ENCODE measurements around the gene PDF.
A peak's percentile ranks its signal among the peaks of the same experiment; 100 is the strongest.
"Not testable (repeated sequence)": the region's sequence is repeated elsewhere in the genome, so short reads cannot be mapped to it uniquely, and the experiment has no call there.

Gene PDF, protein sequence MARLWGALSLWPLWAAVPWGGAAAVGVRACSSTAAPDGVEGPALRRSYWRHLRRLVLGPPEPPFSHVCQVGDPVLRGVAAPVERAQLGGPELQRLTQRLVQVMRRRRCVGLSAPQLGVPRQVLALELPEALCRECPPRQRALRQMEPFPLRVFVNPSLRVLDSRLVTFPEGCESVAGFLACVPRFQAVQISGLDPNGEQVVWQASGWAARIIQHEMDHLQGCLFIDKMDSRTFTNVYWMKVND

GRCh38 chr16:69330286-69331109 lies at the start of gene PDF:
Gene PDF, minus strand, starts transcription at chr16:69330588. Its CDS starts 18 bp downstream, at chr16:69330570.
- DNase-seq, result peak; percentile 58 to 95

- no peak for DNase-seq
These were observed 48.4 kb upstream of the PDF start for GRCh38 chr16:69378760-69379159.

GRCh38 chr16:69378036-69378435 lies 47.6 kb upstream of the PDF start:
- no peak for DNase-seq

DNA sequence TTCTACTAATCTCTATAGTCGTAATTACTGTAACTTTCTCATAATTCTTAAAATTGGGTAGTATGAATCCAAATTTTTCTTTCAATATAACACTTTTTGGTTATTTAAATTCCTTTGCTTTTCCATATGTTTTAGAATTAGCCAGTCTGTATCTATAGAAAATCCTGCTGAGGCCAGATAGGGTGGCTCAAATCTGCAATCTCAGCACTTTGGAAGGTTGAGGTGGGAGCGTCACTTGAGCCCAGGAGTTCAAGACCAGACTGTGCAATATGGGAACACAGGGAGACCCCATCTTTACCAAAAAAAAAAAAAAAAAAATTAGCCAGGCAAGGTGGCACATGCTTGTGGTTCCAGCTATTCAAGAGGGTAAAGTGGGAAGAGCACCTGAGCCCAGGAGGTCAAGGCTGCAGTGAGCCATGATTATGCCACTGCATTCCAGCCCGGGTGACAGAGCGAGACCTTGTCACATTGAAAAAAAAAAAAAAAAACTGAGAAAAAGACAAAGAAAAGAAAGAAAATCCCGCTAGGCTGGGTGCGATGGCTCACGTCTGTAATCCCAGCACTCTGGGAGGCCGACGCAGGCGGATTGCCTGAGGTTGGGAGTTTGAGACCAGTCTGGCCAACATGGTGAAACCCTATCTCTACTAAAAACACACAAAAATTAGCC lies 46.1 kb upstream of the PDF start:
- no peak for DNase-seq

DNA sequence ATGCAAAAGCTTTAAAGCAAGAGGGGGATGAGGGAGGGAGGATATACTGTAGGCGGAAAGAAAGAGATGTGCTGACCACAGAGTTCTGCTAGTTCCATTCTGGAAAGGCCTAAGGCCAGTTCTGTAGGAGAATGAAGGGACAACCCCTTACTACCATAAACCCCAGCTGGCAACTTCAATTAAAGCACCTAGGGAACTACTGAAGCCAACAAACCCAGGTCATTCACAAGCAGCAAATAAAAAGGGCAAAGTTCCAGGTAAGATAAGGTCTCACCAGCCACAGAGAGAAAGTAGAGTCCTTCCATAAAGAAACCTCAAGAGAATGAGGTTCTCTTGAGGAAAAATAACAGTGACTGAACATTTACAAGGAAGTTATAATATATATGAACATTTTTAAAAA lies 42.6 kb upstream of the PDF start:
- DNase-seq, result no peak

DNA sequence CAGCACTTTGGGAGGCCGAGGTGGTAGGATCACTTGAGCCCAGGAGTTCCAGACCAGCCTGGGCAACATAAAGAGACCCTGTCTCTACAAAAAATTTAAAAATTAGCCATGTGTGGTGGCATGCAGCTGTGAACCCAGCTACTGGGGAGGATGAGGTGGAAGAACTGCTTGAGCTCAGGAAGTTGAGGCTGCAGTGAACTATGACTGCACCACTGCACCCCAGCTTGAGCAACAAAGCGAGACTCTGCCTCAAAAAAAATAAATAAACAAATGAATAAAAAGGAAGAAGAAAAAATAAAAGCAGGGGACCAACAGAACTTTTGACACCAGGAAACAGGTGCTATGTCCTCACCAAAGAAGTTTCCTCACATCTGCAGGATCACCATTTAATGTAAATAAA lies 41.2 kb upstream of the PDF start:
- no peak for DNase-seq

DNA sequence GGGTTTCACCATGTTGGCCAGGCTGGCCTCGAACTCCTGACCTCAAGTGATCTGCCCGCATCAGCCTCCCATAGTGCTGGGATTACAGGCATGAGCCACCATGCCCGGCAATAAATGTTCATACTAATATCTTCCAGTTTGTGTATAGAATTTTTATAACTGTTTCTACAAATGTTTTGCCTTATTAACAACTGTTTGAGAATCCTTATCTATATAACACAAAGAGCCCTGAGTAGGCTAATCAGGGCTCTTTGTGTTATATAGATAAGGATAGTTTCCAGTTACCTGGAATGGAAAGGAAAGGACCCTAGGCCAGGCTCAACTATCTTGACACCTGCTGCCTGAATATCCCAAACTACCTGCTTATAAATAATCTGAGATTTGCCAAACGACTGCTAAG lies 38.5 kb upstream of the PDF start:
- no peak for DNase-seq

DNA sequence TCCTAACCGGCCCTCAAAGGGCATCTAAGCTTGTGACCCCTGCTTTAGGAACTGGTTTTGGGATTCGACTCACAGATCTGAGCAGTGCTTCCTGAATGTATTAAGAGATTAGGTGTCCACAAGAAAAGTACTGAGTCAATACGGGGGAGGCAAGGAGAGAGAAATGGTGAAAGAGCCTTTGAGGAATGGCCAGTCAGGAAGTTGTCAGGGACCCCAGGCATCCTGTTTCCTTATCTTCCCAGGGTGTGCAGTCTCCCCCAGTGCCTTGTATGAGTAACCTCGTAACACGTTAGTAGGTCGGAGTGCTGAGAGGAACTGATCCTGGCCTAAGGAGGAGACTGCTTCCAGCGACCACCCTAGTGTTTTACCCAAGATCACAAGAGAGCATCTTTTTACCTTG lies 37.6 kb upstream of the PDF start:
- DNase-seq, result no peak

GRCh38 chr16:69366431-69366830 lies 36.0 kb upstream of the PDF start:
- no peak for DNase-seq

DNA sequence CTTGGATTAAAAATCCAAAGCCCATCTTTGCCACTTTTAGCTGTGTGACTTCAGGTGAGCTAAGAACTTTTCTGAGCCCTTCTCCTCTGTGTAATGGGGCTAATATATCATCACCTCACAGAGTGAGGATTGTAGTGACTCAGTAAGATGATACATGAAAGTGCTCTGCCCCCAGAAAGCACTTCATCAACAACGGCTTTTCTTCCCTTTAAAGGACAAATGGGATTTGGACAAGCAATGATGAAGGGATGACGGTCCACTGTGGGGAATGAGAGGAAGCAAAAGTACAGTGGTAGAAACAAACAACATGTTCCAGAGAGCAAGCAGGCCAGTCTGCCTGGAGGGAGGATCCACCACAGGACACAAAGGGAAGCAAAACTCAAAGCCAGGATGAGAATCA lies 35.5 kb upstream of the PDF start:
- no peak for DNase-seq

DNA sequence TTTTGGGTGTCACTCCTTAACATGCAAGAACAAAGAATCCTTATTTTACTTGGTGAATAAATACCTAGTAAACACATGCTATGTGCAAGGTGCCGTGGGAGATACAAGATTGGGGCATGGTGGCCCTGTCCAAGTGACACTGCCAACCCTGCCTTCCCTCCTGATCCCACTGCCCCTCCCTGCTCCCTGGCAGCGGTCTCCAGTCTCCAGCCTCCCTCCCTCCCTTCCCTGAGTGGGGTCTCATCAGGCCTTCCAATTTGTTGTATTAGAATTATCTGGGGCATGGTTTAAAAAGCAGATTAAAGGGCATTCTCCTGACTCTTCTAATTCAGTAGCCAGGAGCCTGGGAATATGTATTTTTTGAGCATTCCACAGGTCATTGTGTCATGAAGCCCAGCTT lies 33.7 kb upstream of the PDF start:
- no peak for DNase-seq

- DNase-seq, result no peak
These were observed 32.9 kb upstream of the PDF start for GRCh38 chr16:69363281-69363717.

DNA sequence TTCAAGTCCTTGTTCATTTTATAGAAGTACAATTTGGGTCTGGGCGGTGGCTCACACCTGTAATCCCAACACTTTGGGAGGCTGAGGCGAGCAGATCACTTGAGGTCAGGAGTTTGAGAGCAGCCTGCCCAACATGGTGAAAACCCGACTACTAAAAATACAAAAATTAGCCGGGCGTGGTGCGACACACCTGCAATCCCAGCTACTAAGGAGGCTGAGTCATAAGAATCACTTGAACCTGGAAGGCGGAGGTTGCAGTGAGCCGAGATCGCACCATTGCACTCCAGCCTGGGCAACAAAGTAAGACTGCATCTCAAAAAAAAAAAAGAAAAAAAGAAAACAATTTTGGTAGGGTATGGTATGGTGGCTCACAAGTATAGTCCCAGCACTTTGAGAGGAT lies 29.7 kb upstream of the PDF start:
- DNase-seq, result not testable (repeated sequence)

- peak; percentile 48 to 65 for DNase-seq
These were observed 21.1 kb upstream of the PDF start, which contains the start of gene TMED6 for GRCh38 chr16:69351309-69352027. Gene TMED6, minus strand, starts transcription at chr16:69351786. Its CDS starts 33 bp downstream, at chr16:69351753.

- no peak for DNase-seq
These were observed 20.2 kb upstream of the PDF start for GRCh38 chr16:69350536-69351133.

- DNase-seq, result no peak
These were observed 19.1 kb upstream of the PDF start for GRCh38 chr16:69349536-69349935.

GRCh38 chr16:69348222-69348621 lies 17.8 kb upstream of the PDF start:
- DNase-seq, result no peak

GRCh38 chr16:69346683-69347082 lies 16.3 kb upstream of the PDF start:
- DNase-seq, result no peak

DNA sequence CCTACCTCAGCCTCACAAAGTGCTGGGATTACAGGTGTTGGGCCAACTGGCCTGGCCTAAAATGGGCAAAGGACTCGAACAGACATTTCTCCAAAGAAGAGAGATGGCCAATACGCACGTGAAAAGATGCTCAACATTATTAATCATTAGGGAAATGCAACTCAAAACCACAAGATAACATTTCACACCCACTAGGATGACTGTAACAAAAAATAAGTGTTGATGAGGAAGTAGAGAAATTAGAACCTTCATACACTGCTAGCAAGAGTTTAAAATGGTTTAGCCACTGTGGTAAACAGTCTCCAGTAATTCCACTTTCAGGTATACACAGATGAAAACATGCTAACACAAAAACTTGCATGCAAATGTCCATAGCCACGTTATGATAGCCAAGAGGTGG lies 15.5 kb upstream of the PDF start:
- DNase-seq, result no peak

DNA sequence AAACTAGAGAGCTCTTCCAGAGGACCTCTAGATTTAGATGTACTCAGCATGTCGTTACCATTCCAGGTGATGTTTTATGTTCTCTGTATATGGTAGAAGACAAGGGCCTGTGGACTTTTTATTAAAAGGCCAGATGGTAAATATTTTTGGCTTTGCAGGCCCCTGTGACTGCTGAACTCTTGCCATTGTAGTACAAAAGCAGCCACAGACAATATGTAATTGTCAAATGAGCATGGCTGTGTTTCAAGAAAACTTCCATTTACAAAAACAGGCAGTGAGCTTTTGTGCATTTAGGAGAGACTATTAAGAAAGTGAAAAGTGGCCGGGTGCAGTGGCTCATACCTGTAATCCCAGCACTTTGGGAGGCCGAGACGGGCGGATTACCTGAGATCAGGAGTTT lies 13.8 kb upstream of the PDF start:
- DNase-seq, result no peak

DNA sequence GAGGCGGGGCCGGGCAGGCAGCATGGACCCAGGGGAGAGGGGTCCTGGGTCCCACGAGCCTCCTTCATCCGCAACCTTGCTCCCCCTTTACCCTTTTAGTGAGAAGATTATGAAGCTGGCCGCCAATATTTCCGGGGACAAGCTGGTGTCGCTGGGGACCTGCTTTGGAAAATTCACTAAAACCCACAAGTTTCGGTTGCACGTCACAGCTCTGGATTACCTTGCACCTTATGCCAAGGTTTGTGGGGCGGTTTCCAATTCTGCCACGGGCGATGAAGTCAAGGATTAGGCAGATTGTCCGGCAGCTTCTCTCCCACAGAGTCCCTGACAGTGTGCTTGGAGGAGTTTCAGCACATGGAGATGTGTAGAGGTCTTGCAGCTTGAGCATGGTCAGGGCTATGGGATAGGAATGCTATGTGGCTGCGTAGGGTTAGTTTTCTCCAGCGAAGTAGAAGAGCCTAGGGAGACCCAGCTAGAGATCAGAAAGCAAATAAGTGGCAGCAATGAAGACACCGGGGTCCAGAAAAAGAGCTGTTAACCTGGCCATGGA lies 9.8 kb upstream of the PDF start:
- no peak for DNase-seq
